Measurements from ENCODE around the gene KCP. TPM values are rescaled to one million over a fixed set of nuclear protein-coding genes. Genes with fewer than 3 reads are reported as not detected.

KCP gene
- total and polyA plus RNA-seq, 2 experiments from 2014 or later = 0.76 to 1.1 TPM

DNA sequence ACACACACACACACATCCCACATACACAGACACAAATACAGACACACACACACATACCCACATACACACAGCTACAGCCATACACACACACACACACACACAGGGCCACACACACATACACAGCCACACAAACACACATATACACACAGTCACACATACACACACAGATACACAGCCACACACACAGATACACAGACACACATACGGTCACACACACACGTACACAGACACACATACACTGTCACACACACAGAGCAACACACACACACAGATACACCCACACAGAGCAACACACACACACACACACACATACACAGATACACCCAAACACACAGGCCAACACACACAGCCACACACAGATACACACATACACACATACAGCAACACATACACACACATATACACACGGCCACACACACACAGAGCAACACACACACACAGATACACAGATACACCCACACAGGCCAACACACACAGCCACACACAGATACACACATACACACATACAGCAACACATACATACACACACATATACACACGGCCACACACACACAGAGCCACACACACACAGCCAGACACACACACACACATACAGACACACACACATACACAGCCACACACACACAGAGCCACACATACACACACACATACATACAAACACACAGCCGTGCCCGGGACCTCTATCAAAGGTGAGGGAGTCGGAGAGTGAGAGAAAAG is 22.3 kb downstream of the KCP start:
- no peak for ATAC-seq
- Mint-ChIP-seq H3K27ac (no peak overlapping the region), H3K36me3 (ENCODE audit: low read depth) (no peaks in the 10 kb centered on the region), H3K4me1 (no peaks in the 10 kb centered on the region; the same call in 1 of the 3 replicates), H3K9me3 (peaks cover 3% of the 10 kb centered on the region; the same call in 1 of the 3 replicates), H3K27me3 (ENCODE audit: insufficient read depth, low read depth, poor library complexity) (peaks cover 23% of the 10 kb centered on the region), H3K4me3 (no peak overlapping the region)
- no peaks in the 10 kb centered on the region for H4K20me1 ChIP-seq (replicated peaks; ENCODE audit: insufficient read depth)
- H3K4me1 ChIP-seq (ENCODE audit: insufficient read depth) = peaks cover 12% of the 10 kb centered on the region; the same call in 1 of the 2 replicates
- peak overlapping the region; percentile 32; the same call in 1 of the 2 replicates for H3K4me2 ChIP-seq
- H3F3A ChIP-seq (replicated peaks; ENCODE audit: low read depth) = 0 out of 2 replicates have a peak, but pooled peaks cover 7% of the 10 kb centered on the region
- TF ChIP-seq CREB1 (CRISPR knock-in tag; IDR thresholded peaks at IDR 0.05; ENCODE audit: low read depth) (no peak), EZH2 (IDR thresholded peaks at IDR 0.05; ENCODE audit: low read depth, unreplicated experiment) (no peak), ZNF331 (CRISPR knock-in tag; IDR thresholded peaks at IDR 0.05; ENCODE audit: low read depth) (no peak), JUNB (IDR thresholded peaks at IDR 0.05; ENCODE audit: unreplicated experiment) (no peak), EZH2phosphoT487 (IDR thresholded peaks at IDR 0.05; ENCODE audit: unreplicated experiment) (no peak), NANOG (IDR thresholded peaks at IDR 0.05; ENCODE audit: borderline replicate concordance) (no peak), POLR2AphosphoS5 (IDR thresholded peaks at IDR 0.05; ENCODE audit: low read depth) (no peak), STAT1 (IDR thresholded peaks at IDR 0.05; ENCODE audit: unreplicated experiment) (no peak), ZNF114 (CRISPR knock-in tag; IDR thresholded peaks at IDR 0.05) (no peak)
- TF ChIP-seq, protein P1, sequence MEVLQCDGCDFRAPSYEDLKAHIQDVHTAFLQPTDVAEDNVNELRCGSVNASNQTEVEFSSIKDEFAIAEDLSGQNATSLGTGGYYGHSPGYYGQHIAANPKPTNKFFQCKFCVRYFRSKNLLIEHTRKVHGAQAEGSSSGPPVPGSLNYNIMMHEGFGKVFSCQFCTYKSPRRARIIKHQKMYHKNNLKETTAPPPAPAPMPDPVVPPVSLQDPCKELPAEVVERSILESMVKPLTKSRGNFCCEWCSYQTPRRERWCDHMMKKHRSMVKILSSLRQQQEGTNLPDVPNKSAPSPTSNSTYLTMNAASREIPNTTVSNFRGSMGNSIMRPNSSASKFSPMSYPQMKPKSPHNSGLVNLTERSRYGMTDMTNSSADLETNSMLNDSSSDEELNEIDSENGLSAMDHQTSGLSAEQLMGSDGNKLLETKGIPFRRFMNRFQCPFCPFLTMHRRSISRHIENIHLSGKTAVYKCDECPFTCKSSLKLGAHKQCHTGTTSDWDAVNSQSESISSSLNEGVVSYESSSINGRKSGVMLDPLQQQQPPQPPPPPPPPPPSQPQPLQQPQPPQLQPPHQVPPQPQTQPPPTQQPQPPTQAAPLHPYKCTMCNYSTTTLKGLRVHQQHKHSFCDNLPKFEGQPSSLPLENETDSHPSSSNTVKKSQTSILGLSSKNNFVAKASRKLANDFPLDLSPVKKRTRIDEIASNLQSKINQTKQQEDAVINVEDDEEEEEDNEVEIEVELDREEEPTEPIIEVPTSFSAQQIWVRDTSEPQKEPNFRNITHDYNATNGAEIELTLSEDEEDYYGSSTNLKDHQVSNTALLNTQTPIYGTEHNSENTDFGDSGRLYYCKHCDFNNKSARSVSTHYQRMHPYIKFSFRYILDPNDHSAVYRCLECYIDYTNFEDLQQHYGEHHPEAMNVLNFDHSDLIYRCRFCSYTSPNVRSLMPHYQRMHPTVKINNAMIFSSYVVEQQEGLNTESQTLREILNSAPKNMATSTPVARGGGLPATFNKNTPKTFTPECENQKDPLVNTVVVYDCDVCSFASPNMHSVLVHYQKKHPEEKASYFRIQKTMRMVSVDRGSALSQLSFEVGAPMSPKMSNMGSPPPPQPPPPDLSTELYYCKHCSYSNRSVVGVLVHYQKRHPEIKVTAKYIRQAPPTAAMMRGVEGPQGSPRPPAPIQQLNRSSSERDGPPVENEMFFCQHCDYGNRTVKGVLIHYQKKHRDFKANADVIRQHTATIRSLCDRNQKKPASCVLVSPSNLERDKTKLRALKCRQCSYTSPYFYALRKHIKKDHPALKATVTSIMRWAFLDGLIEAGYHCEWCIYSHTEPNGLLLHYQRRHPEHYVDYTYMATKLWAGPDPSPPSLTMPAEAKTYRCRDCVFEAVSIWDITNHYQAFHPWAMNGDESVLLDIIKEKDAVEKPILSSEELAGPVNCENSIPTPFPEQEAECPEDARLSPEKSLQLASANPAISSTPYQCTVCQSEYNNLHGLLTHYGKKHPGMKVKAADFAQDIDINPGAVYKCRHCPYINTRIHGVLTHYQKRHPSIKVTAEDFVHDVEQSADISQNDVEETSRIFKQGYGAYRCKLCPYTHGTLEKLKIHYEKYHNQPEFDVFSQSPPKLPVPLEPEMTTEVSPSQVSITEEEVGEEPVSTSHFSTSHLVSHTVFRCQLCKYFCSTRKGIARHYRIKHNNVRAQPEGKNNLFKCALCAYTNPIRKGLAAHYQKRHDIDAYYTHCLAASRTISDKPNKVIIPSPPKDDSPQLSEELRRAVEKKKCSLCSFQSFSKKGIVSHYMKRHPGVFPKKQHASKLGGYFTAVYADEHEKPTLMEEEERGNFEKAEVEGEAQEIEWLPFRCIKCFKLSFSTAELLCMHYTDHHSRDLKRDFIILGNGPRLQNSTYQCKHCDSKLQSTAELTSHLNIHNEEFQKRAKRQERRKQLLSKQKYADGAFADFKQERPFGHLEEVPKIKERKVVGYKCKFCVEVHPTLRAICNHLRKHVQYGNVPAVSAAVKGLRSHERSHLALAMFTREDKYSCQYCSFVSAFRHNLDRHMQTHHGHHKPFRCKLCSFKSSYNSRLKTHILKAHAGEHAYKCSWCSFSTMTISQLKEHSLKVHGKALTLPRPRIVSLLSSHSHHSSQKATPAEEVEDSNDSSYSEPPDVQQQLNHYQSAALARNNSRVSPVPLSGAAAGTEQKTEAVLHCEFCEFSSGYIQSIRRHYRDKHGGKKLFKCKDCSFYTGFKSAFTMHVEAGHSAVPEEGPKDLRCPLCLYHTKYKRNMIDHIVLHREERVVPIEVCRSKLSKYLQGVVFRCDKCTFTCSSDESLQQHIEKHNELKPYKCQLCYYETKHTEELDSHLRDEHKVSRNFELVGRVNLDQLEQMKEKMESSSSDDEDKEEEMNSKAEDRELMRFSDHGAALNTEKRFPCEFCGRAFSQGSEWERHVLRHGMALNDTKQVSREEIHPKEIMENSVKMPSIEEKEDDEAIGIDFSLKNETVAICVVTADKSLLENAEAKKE (CRISPR knock-in tag; IDR thresholded peaks at IDR 0.05) = no peak
- TF ChIP-seq, protein P2, sequence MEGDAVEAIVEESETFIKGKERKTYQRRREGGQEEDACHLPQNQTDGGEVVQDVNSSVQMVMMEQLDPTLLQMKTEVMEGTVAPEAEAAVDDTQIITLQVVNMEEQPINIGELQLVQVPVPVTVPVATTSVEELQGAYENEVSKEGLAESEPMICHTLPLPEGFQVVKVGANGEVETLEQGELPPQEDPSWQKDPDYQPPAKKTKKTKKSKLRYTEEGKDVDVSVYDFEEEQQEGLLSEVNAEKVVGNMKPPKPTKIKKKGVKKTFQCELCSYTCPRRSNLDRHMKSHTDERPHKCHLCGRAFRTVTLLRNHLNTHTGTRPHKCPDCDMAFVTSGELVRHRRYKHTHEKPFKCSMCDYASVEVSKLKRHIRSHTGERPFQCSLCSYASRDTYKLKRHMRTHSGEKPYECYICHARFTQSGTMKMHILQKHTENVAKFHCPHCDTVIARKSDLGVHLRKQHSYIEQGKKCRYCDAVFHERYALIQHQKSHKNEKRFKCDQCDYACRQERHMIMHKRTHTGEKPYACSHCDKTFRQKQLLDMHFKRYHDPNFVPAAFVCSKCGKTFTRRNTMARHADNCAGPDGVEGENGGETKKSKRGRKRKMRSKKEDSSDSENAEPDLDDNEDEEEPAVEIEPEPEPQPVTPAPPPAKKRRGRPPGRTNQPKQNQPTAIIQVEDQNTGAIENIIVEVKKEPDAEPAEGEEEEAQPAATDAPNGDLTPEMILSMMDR (conservative IDR thresholded peaks at IDR 0.05; ENCODE audit: low read depth in 2 of 2) = no peak
- TF ChIP-seq, protein P3, sequence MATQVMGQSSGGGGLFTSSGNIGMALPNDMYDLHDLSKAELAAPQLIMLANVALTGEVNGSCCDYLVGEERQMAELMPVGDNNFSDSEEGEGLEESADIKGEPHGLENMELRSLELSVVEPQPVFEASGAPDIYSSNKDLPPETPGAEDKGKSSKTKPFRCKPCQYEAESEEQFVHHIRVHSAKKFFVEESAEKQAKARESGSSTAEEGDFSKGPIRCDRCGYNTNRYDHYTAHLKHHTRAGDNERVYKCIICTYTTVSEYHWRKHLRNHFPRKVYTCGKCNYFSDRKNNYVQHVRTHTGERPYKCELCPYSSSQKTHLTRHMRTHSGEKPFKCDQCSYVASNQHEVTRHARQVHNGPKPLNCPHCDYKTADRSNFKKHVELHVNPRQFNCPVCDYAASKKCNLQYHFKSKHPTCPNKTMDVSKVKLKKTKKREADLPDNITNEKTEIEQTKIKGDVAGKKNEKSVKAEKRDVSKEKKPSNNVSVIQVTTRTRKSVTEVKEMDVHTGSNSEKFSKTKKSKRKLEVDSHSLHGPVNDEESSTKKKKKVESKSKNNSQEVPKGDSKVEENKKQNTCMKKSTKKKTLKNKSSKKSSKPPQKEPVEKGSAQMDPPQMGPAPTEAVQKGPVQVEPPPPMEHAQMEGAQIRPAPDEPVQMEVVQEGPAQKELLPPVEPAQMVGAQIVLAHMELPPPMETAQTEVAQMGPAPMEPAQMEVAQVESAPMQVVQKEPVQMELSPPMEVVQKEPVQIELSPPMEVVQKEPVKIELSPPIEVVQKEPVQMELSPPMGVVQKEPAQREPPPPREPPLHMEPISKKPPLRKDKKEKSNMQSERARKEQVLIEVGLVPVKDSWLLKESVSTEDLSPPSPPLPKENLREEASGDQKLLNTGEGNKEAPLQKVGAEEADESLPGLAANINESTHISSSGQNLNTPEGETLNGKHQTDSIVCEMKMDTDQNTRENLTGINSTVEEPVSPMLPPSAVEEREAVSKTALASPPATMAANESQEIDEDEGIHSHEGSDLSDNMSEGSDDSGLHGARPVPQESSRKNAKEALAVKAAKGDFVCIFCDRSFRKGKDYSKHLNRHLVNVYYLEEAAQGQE (IDR thresholded peaks at IDR 0.05; ENCODE audit: unreplicated experiment) = no peak
- TF ChIP-seq, protein P4, sequence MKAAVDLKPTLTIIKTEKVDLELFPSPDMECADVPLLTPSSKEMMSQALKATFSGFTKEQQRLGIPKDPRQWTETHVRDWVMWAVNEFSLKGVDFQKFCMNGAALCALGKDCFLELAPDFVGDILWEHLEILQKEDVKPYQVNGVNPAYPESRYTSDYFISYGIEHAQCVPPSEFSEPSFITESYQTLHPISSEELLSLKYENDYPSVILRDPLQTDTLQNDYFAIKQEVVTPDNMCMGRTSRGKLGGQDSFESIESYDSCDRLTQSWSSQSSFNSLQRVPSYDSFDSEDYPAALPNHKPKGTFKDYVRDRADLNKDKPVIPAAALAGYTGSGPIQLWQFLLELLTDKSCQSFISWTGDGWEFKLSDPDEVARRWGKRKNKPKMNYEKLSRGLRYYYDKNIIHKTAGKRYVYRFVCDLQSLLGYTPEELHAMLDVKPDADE (IDR thresholded peaks at IDR 0.05) = no peak
- no peaks in the 10 kb centered on the region for H3K79me2 ChIP-seq (replicated peaks; ENCODE audit: insufficient read depth)
- H3K27ac ChIP-seq (ENCODE audit: low read depth) = no peak overlapping the region
- H3K27me3 ChIP-seq (ENCODE audit: insufficient read depth) = peaks cover 10% of the 10 kb centered on the region; the same call in 1 of the 2 replicates
- H3K9me2 ChIP-seq (ENCODE audit: insufficient read depth) = no peaks in the 10 kb centered on the region
- no peaks in the 10 kb centered on the region for H3K36me3 ChIP-seq (ENCODE audit: insufficient read depth)
- DNase-seq (ENCODE audit: low spot score) = no peak
- no peak overlapping the region for H3K4me3 ChIP-seq
- H2AFZ ChIP-seq = no peak overlapping the region
